K562 (cell line): ENCODE data around the gene CD163. TPM values are rescaled to one million over a fixed set of nuclear protein-coding genes. Genes with fewer than 3 reads are reported as not detected.
A peak's percentile ranks its signal among the peaks of the same experiment; 100 is the strongest.

Source experiments
- C11orf30 ChIP-seq: fragments of 450-650 bp; IDR thresholded peaks from 2 replicates; pipeline ENCODE4 v1.6.1; 2016; ENCODE audit warnings: low read depth, mild to moderate bottlenecking
- ESRRB ChIP-seq: fragments of 250-450 bp; sonication (Bioruptor Pico); IDR thresholded peaks from 2 replicates; pipeline ENCODE4 v1.5.0; 2020; ENCODE audit warnings: mild to moderate bottlenecking, moderate library complexity, borderline replicate concordance
- KLF6 ChIP-seq: fragments of 250-450 bp; sonication (Bioruptor Pico); IDR thresholded peaks from 2 replicates; pipeline ENCODE4 v1.4.0; 2020; ENCODE audit warnings: mild to moderate bottlenecking, moderate library complexity, borderline replicate concordance
- MBD2 ChIP-seq: sonication (generic); IDR thresholded peaks from 2 replicates; pipeline ENCODE4 v1.6.1; 2016; ENCODE audit warnings: low read depth, borderline replicate concordance
- RAD51 ChIP-seq: fragments of 450-650 bp; IDR thresholded peaks from 2 replicates; pipeline ENCODE4 v1.7.1; 2016; ENCODE audit warnings: low read depth, mild to moderate bottlenecking, borderline replicate concordance
- U2AF2 ChIP-seq: fragments of 200-400 bp; formaldehyde crosslinking; optimal IDR thresholded peaks from 2 replicates; pipeline ENCODE3; 2017; ENCODE audit warnings: low read depth, mild to moderate bottlenecking, low read length
- ZSCAN32 ChIP-seq: fragments of 450-650 bp; formaldehyde crosslinking; IDR thresholded peaks from 2 replicates; pipeline ENCODE4 v1.4.0; 2020; ENCODE audit warnings: mild to moderate bottlenecking, moderate library complexity
- polyA plus RNA-seq, 8 experiments: library from polyadenylated mRNA; depleted of rRNA in 4 of 8; stranded (reverse) in 5 of 8; unstranded in 3 of 8; fragments of >200 nt; fragmentation: Nextera tagmentation in 2 of 8; fragmentation: Illumina TruSeq in 1 of 8; extraction: Ambion mirVana in 2 of 8; extraction: Trizol in 1 of 8; gene quantifications; 2 replicates each; pipeline versions ENCODE4 v1.2.1 to v1.2.3, GENCODE V29; 2011 to 2014; ENCODE audit warnings: inconsistent platforms in 1 of 8, missing spikeins in 1 of 8
- total RNA-seq, 7 experiments: library from RNA; depleted of rRNA in 6 of 7; stranded (reverse); fragments of >200 nt in 6 of 7; fragmentation: Illumina TruSeq in 2 of 7; extraction: Trizol in 2 of 7; gene quantifications; 2 replicates each; pipeline versions ENCODE4 v1.2.1 to v1.2.3, GENCODE V29; 2011 to 2021; ENCODE audit warnings: low replicate concordance in 1 of 7
- TF ChIP-seq, protein P1 (sequence below): fragments of 450-650 bp; formaldehyde crosslinking; IDR thresholded peaks from 2 replicates; pipeline ENCODE4 v1.4.0; 2022; ENCODE audit warnings: mild to moderate bottlenecking, moderate library complexity
- TF ChIP-seq, protein P2 (sequence below): fragments of 450-650 bp; IDR thresholded peaks from 2 replicates; pipeline ENCODE4 v1.6.1; 2016; ENCODE audit warnings: mild to moderate bottlenecking

CD163 gene
- total and polyA plus RNA-seq, 9 of the 15 experiments (the other 6 are each of a cell fraction or from before 2014, with no cell fraction given), result 0.62 TPM; not detected in 8

DNA sequence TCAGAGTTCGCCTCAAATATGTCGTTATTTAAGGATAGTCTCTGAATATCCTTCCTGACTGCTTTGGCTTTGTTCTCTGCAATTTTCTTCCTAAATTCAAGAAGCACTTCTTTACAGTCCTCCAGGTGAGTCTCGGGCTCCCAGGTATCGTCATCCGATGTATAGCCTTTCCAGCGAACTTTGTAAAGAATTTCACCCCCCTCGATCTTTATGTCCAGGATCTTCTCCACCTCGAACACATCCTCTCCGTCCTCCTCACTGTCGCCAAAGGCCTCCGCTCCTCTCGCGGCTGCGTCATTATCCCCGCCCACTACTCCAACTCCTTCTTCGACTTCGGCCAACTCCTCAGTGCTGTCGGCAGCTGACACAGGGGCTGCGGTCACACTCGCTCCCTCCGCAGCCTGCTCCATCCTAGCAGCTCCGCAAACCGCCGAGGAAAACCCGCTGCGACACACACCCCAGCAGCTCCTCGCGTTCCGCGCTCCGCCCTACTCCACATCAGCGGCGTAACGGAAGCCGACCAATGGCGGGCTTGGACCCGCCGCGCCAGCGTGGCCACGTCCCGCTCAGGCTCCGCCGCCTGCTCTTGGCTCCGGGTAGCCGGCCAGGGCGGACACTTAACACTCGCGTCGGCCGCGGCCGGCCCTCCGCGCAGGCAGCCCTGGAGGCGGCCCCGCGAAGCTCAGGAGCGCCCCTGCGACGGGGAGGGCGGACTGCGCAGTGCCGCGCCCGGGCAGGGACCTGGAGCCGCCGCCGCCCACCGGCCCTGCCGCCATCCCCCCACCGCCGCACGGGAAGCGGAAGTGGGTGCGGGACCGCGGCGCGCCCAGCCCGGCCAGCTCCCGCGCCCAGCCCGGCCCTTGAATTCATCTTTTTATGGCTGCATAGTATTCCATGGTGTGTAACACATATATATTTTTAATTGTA, 63.7 kb downstream of the CD163 start (continued):
- TF ChIP-seq, protein P1, sequence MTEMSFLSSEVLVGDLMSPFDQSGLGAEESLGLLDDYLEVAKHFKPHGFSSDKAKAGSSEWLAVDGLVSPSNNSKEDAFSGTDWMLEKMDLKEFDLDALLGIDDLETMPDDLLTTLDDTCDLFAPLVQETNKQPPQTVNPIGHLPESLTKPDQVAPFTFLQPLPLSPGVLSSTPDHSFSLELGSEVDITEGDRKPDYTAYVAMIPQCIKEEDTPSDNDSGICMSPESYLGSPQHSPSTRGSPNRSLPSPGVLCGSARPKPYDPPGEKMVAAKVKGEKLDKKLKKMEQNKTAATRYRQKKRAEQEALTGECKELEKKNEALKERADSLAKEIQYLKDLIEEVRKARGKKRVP, result no peak
- TF ChIP-seq, protein P2, sequence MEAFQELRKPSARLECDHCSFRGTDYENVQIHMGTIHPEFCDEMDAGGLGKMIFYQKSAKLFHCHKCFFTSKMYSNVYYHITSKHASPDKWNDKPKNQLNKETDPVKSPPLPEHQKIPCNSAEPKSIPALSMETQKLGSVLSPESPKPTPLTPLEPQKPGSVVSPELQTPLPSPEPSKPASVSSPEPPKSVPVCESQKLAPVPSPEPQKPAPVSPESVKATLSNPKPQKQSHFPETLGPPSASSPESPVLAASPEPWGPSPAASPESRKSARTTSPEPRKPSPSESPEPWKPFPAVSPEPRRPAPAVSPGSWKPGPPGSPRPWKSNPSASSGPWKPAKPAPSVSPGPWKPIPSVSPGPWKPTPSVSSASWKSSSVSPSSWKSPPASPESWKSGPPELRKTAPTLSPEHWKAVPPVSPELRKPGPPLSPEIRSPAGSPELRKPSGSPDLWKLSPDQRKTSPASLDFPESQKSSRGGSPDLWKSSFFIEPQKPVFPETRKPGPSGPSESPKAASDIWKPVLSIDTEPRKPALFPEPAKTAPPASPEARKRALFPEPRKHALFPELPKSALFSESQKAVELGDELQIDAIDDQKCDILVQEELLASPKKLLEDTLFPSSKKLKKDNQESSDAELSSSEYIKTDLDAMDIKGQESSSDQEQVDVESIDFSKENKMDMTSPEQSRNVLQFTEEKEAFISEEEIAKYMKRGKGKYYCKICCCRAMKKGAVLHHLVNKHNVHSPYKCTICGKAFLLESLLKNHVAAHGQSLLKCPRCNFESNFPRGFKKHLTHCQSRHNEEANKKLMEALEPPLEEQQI, result no peak
- TF ChIP-seq KLF6 (no peak), ZSCAN32 (no peak), RAD51 (no peak), ESRRB (CRISPR knock-in tag) (no peak), MBD2 (0 out of 2 replicates have a peak, but pooled peaks have one; percentile 20), U2AF2 (no peak), C11orf30 (no peak)
